GM10248 (cell line): Measurements from ENCODE around the gene CYB5D1.

Experiments used
- CTCF ChIA-PET: fragments of 300-600 bp; sonication (Branson Sonifier 250); formaldehyde crosslinking; extraction: SDS; loops from one replicate; lab custom pipeline; 2021; ENCODE audit warnings: antibody characterized with exemption; lab: Yijun Ruan, JAX
- POLR2A ChIA-PET: fragments of 350-650 bp; sonication (Branson Sonifier 250); formaldehyde crosslinking; extraction: SDS; loops from one replicate; lab custom pipeline; 2020; ENCODE audit warnings: antibody characterized with exemption; lab: Yijun Ruan, JAX
- DNase-seq: peaks from one replicate; pipeline ENCODE4 v3.0.0; 2012; ENCODE audit errors: extremely low spot score
- CTCF ChIP-seq: IDR thresholded peaks from 2 replicates; pipeline ENCODE4 v1.5.1; 2012; ENCODE audit warnings: mild to moderate bottlenecking, low read depth; ENCODE audit errors: extremely low read depth, missing control alignments, control extremely low read depth

The CYB5D1 gene

GRCh38 chr17:7817643-7817964, 40.2 kb upstream of the CYB5D1 start:
- CTCF ChIA-PET: interaction anchor here (1.2 to 1.8 kb wide), 2 partner anchors 115 to 243 kb away, joined by 4 read pairs; no protein-coding TSS in a partner anchor
- POLR2A ChIA-PET: no interaction called here
- TF ChIP-seq CTCF: no peak

GRCh38 chr17:7818026-7818425, 39.8 kb upstream of the CYB5D1 start:
- DNase-seq: no peak
- ChIA-PET CTCF (interaction anchor here (0.9 to 4.2 kb wide), 6 partner anchors 9 to 243 kb away, joined by 3 to 26 read pairs (median 4); partner anchors contain the start of gene KDM6B), POLR2A (no interaction called here)
- TF ChIP-seq CTCF: no peak

More at GRCh38 chr17:7817643-7817964, 40.2 kb upstream of the CYB5D1 start:
- DNase-seq: no peak

DNA sequence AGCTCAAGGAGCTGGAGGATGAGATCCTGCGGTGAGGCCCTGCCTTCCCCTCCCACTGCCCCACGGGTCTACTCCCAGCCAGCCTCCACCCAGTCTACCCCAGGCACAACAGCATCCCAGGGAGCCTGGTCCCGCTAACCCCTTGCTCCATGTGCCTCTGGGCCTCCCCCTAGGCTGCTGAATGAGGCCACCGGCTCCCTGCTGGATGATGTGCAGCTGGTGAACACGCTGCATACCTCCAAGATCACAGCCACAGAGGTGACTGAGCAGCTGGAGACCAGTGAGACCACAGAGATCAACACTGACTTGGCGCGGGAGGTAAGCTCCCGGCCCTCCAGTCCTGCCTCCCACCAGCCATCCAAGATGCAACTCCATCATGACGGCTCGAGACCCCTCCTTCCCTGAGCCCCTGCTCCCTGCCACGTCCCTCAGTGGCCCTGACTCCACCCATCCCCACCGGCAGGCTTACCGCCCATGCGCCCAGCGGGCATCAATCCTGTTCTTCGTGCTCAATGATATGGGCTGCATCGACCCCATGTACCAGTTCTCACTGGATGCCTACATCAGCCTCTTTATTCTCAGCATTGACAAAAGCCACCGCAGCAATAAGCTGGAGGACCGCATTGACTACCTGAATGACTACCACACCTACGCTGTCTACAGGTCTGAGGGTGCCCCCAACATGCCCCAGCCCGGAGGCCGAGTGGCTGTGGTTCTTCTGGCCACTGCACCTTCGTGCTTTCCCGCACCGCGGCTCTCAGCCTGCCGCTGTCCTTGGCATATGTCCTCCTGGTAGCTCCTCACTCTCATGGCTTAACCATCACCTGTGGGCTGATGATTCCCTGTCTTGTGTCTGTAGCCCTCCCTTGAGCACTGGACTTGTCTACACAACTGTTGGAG, 38.8 kb upstream of the CYB5D1 start:
- ChIA-PET CTCF (interaction anchor here (0.9 to 4.7 kb wide), 11 partner anchors 10 to 242 kb away, joined by 3 to 26 read pairs (median 5); partner anchors contain the start of gene KDM6B), POLR2A (no interaction called here)
- no peak for DNase-seq
- TF ChIP-seq CTCF: no peak

GRCh38 chr17:7820231-7820630, 37.6 kb upstream of the CYB5D1 start:
- no peak for TF ChIP-seq CTCF
- DNase-seq: no peak
- ChIA-PET CTCF (interaction anchor here (1.0 to 4.7 kb wide), 9 partner anchors 11 to 237 kb away, joined by 3 to 26 read pairs (median 6); partner anchors contain the start of gene KDM6B), POLR2A (no interaction called here)

- ChIA-PET CTCF (interaction anchor here (1.0 to 4.7 kb wide), 12 partner anchors 9 to 175 kb away, joined by 3 to 26 read pairs (median 4); partner anchors contain the start of genes KDM6B and NAA38), POLR2A (no interaction called here)
- DNase-seq: no peak
- TF ChIP-seq CTCF: no peak
Observed at GRCh38 chr17:7822126-7822525, 35.7 kb upstream of the CYB5D1 start.

DNA sequence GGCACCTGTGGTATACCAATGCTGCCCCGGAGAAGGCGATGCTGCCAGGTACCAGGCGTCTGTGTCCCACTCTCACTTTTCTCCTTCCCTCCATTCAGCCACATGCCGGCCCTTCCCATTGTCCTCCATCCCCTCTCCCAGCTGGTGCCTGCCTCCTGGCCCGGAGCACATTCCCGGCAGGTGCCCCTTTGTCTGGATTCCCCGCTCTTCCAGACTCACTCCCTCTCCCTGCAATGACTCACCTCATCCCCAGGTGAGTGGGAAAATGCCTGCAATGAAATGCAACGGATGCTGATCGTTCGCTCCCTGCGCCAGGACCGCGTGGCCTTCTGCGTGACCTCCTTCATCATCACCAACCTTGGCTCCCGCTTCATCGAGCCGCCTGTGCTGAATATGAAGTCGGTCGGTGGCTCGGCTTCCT, 34.2 kb upstream of the CYB5D1 start:
- POLR2A ChIA-PET: no interaction called here

More for the DNA sequence above, 34.2 kb upstream of the CYB5D1 start:
- TF ChIP-seq CTCF: no peak
- DNase-seq: no peak
- CTCF ChIA-PET: interaction anchor here (0.9 to 4.7 kb wide), 7 partner anchors 7 to 74 kb away, joined by 3 to 25 read pairs (median 5); partner anchors contain the start of genes KDM6B and NAA38
